HTR-8/SVneo (cell line): ENCODE results near the gene WASF3.

Experiments
- DNase-seq: peaks from one replicate; pipeline ENCODE4 v3.0.0; 2011; ENCODE audit warnings: low spot score, mixed read lengths; ENCODE audit not compliant: insufficient read length
- FAIRE-seq: peaks from 2 replicates; lab custom pipeline; 2011; peaks lifted over from hg19 to GRCh38; lab: Jason Lieb, UNC

The WASF3 gene

GRCh38 chr13:26541678-26542568 lies 15.6 kb upstream of the WASF3 start:
- FAIRE-seq = no peak

GRCh38 chr13:26544707-26545106 lies 12.8 kb upstream of the WASF3 start:
- DNase-seq (no peak), FAIRE-seq (no peak)

More at GRCh38 chr13:26541678-26542568, 15.6 kb upstream of the WASF3 start:
- no peak for DNase-seq

- no peak for FAIRE-seq
- DNase-seq = no peak
Observed at GRCh38 chr13:26548205-26548765, 9.2 kb upstream of the WASF3 start.

GRCh38 chr13:26549713-26550112 lies 7.8 kb upstream of the WASF3 start:
- no peak for DNase-seq
- FAIRE-seq = no peak

- no peak for FAIRE-seq
- no peak for DNase-seq
Observed at GRCh38 chr13:26551255-26551860, 6.1 kb upstream of the WASF3 start.

- DNase-seq = no peak
- no peak for FAIRE-seq
Observed at GRCh38 chr13:26555413-26555812, 2.1 kb upstream of the WASF3 start.

- DNase-seq (no peak), FAIRE-seq (no peak)
Observed at GRCh38 chr13:26557051-26557392, 461 bp upstream of the WASF3 start.

- DNase-seq (no peak), FAIRE-seq (no peak)
Observed at GRCh38 chr13:26558074-26558805, 757 bp downstream of the WASF3 start.

- no peak for FAIRE-seq
Observed at GRCh38 chr13:26558987-26559386, 1.5 kb downstream of the WASF3 start.

GRCh38 chr13:26560456-26560855 lies 3.0 kb downstream of the WASF3 start:
- no peak for DNase-seq
- no peak for FAIRE-seq

More at GRCh38 chr13:26558987-26559386, 1.5 kb downstream of the WASF3 start:
- no peak for DNase-seq

- FAIRE-seq (no peak), DNase-seq (no peak)
Observed at GRCh38 chr13:26561067-26561466, 3.6 kb downstream of the WASF3 start.

GRCh38 chr13:26561651-26562511 lies 4.4 kb downstream of the WASF3 start:
- FAIRE-seq (no peak), DNase-seq (no peak)

GRCh38 chr13:26562512-26562890 lies 5.0 kb downstream of the WASF3 start:
- DNase-seq (no peak), FAIRE-seq (no peak)

GRCh38 chr13:26563713-26564112 lies 6.2 kb downstream of the WASF3 start:
- DNase-seq (no peak), FAIRE-seq (no peak)

- DNase-seq = no peak
Observed at GRCh38 chr13:26568132-26568815, 10.8 kb downstream of the WASF3 start.

GRCh38 chr13:26571518-26571917 lies 14.0 kb downstream of the WASF3 start:
- FAIRE-seq (no peak), DNase-seq (no peak)

More at GRCh38 chr13:26568132-26568815, 10.8 kb downstream of the WASF3 start:
- no peak for FAIRE-seq

GRCh38 chr13:26575244-26575643 lies 17.8 kb downstream of the WASF3 start:
- no peak for FAIRE-seq
- DNase-seq = no peak

GRCh38 chr13:26579580-26579979 lies 22.1 kb downstream of the WASF3 start:
- DNase-seq (no peak), FAIRE-seq (no peak)

- DNase-seq (no peak), FAIRE-seq (no peak)
Observed at GRCh38 chr13:26583662-26584061, 26.2 kb downstream of the WASF3 start.
